ENCODE measurements around the gene CRYBG2.

CRYBG2 gene

GRCh38 chr1:26280333-26281042, 73.4 kb downstream of the CRYBG2 start:
- no peak for DNase-seq (ENCODE audit: low read depth)

- DNase-seq (ENCODE audit: low read depth) = peak; percentile 83
Measured at GRCh38 chr1:26279456-26280332, 74.2 kb downstream of the CRYBG2 start, which contains the start of gene SH3BGRL3. SH3BGRL3 (plus strand) TSS chr1:26280086; CDS start chr1:26280156, 70 bp downstream.

DNA sequence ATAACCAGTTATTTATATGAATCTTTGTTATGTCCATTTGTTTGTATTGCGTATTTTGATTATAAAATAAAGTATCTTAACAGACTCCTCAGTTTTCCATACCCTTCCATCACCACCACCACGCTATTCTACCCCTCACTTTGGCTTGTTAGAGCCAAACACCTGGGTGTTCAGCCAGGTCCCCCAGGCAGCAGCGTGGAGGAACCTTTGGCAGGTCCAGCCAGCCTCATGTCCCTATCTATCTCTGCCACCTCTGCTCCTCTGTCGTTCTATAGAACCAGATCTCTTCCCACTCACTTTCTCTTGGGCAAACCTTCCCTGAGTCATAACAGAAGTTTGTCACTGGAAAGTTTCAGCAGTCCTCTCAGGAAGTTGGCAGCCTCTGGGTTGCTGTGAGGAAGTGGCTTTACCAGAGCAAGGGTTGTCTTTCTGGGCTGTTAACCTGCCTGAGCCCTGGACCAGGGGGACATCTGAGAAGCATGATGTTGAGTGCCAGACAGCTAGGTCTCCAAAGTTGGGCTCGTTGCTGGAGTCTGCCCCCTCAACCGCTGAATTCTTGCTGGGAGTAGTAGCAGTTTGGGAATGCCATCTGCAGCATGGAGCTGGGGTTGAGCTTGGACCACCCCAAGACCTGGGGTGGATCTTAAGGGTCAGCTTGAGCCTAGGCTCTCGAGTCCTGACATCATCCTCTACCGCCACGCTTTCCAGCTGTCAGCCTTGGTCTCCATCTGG, 75.0 kb downstream of the CRYBG2 start:
- no peak for DNase-seq (ENCODE audit: low read depth)

DNA sequence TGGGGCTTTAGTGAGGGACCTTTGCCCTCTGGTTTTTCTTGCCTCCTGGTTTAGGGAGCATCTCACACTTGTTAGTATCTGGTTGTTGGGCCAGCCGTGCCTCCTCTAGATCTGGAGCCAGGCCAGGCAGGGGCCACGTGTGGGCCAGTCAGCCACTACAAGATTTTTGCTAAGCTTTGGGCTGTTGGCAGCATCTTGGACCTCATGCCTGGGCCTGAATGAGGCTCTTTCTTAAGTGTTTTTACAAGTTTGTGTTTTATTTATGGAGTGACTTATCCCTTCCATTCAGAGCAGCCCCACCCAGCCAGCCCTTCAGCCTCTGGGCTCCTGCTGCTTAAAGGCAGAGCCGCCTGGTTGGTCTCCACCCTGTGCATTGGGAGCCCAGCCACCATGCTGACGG, 75.6 kb downstream of the CRYBG2 start:
- DNase-seq (ENCODE audit: low read depth) = no peak

- no peak for DNase-seq (ENCODE audit: low read depth)
Measured at GRCh38 chr1:26277719-26278118, 76.2 kb downstream of the CRYBG2 start.

- no peak for DNase-seq (ENCODE audit: low read depth)
Measured at GRCh38 chr1:26277261-26277661, 76.7 kb downstream of the CRYBG2 start.

DNA sequence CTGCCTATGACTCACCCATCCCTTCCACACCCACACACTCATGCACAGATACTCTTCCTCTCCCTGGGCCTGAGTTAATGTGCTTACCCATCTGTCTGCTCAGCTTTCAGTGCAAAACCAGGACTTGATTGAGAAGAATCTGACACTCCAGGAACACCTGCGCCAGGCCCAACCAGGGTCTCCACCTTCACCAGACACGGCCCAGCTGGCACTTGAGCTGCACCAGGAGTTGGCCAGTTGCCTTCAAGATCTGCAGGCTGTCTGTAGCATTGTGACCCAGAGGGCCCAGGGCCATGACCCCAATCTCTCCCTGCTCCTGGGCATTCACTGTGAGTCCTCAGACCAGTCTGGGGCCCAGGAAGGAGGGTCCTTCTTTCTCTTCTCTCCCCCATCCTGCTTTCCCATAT, 77.5 kb downstream of the CRYBG2 start:
- DNase-seq (ENCODE audit: low read depth) = no peak

GRCh38 chr1:26275580-26276431, 78.1 kb downstream of the CRYBG2 start:
- peak; percentile 60 for DNase-seq (ENCODE audit: low read depth)

DNA sequence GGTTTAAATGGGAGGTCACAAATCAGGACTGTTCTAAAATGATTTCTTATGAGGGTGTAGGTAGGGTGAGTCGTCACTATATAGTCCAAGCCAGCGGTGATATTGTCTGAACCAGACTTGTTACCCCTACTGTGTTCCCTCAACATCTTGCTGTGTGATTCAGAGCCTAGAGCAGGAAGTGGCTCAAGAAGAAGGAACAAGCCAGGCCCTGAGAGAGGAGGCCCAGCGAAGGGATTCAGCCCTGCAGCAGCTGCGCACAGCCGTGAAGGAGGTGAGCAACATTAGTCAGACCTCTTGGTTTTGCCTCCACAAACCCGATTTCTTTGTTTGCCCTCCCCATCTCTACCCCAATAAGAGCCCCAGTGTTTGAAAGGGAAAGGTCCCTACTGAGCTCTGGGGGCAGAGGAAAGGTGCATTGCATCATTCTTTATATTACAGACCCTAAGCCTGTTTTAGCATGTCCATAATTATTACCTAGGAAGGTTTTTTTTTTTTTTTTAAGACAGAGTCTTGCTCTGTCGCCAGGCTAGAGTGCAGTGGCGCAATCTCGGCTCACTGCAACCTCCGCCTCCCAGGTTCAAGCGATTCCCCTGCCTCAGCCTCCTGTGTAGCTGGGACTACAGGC, 79.0 kb downstream of the CRYBG2 start:
- no peak for DNase-seq (ENCODE audit: low read depth)
